GM19452 (cell line): Measurements from ENCODE around the gene ENAM.
"Not testable (repeated sequence)": the region's sequence is repeated elsewhere in the genome, so short reads cannot be mapped to it uniquely, and the experiment has no call there.

Experiments
- ATAC-seq: cut with Tn5 transposase; IDR thresholded peaks from one replicate; pipeline ENCODE4 v1.9.1; 2021; ENCODE audit not compliant: unreplicated experiment

ENAM gene

DNA sequence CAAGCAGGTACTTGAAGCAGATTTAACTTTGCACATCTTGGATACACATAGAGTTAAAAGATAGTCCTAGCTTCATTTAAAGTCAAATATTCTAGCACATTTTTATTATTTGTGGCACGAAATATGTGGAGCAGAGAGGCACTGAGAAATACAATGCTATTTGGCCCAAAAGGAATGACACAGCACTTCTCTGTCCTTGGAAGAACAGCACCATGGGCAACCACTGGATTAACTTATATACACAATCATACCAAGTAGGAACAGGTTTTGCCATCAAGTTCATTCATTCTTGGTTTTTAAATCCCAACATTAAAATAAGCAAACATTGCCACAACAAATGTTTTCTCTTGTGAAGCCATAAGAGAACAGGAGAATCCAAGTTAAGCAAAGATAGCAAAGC, 924 bp upstream of the ENAM start:
- ATAC-seq: no peak

DNA sequence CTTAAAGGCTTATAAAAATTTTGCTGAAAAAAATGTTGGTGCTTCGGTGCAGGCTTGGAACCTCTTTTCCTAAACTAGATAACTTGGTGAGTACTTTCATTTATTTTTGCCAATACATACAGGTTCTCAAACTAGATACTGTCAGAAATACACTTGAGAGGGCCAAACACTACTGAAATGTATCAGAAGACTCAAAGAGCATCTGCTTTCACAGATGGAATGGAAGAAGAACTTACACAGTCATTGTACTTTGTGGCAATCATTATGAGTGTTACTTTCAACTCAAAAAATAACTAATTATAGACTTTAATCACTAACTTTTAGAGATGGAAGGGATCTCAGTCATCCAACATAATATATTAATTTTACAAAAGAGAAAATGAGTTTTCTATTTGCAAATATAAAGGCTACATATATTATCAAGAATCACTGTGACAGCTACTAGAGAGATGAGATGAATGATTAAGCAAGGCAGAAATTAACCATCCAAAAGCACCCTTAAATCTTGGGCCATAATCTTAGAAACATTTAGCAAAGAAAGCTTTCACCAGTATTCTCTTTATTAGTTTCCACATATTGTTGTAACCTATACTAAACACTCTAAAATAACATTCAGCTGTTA, 1.0 kb downstream of the ENAM start:
- peak; percentile 68 for ATAC-seq

DNA sequence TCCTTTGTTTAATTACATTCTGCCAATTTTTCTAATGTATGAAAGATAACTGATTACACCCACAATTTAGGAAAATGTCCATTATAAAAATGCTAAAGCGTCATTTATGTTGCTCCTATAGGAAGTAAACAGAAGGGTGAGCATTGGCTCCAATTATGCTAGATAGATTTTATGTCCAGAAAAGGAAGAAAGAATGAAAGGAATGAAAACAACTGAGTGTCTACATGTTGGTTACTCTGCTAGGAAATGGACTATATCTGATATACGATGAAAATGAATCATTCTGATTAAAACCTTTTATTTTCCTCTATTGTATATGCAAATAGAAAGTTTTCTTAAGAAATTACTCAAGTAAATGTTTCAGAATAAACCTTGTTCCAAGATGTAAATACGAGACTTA, 1.6 kb downstream of the ENAM start:
- no peak for ATAC-seq

DNA sequence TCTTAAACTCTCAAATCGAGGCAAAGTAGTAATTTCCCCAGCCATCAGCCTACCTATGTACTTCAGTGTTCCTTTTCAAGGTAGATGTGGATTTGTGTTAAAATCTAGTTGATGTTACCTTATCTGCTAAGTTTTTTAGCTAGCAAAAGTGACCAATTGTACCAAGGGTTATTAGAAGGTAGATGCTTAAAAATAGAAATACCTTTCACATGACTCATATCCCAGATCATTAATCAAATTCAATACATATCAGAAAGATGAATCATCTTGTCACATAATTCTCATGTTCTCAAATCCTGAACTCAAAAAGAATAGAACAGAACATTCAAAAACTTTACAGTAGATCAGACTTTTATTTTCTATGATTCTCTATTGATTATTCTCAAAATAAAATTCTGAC, 3.5 kb downstream of the ENAM start:
- ATAC-seq: no peak

DNA sequence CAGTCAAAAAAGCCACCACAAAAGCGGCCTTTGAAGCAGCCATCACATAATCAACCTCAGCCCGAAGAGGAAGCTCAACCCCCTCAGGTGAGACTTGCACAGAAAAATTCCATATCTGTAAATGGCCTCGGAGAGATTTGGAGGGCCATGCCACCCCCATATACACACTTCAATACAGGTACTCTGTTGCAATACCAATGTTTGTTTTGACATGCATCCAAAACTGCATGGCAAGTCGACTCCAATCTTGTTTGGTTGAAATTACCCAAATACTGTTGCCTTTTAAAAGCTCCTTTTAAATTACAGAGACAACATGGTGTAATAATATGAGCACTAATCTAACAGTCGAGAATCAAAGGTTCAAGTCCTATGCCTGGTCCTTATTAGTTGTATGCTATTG, 5.9 kb downstream of the ENAM start:
- ATAC-seq: no peak

DNA sequence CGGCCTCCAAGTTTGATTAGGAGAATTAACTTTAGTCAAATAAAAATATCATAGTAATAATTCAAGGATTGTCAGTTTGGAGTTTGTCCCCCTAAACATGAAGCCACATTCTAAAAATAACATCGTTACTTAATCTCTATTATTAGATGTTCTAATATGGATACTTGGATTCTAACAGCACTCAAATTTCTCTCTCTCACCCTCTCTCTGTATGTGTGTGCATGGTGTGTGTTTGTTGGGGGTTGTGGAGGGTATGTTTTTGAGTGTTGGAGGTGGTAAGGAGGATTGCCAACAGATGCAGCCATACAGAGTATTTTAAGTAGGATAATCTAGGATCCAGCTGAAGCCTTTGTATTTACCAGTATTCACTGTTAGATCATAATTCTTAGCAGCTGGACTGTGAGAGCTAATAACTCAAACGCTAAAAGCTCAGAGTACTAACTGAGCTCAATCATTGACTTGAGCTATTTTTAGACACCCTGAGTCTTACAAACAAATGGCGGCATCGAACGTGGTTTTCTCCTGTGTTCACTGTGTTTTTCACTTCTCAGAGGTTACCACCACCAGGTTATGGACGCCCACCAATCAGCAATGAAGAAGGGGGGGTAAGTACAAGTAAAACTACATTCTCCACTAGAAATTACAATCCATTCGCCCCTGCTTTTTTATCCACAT, 8.8 kb downstream of the ENAM start:
- peak; percentile 65 for ATAC-seq

DNA sequence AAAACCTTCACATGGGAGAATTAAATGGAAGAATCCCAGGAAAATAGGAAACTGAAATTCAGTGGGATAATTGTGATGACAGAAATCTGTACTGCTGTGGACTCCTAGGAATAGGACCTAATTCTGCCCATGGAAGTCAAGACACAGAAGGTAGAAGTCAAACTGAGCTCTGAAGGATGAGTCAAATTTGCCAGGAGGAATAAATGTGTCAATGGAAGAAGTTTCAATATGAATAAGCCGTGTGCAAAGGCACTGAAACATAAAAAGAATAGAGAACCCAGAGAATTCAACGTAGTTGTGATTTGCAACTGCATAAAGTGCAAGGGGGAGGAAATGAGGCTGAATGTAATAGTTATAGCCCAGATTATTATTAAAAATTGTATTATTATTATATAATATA, 11.6 kb downstream of the ENAM start:
- ATAC-seq: no peak

DNA sequence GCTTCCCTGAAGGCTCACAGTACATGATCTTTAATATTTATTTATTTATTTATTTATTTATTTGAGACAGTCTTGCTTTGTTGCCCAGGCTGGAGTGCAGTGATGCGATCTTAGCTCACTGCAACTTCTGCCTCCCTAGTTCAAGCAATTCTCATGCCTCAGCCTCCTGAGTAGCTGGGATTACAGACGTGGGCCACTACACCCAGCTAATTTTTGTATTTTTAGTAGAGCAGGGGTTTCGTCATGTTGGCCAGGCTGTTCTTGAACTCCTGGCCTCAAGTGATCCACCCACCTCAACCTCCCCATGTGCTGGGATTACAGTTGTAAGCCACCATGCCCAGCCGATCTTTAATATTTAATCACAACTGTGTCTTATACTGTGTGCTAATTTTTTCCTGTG, 22.2 kb downstream of the ENAM start:
- ATAC-seq: not testable (repeated sequence)

DNA sequence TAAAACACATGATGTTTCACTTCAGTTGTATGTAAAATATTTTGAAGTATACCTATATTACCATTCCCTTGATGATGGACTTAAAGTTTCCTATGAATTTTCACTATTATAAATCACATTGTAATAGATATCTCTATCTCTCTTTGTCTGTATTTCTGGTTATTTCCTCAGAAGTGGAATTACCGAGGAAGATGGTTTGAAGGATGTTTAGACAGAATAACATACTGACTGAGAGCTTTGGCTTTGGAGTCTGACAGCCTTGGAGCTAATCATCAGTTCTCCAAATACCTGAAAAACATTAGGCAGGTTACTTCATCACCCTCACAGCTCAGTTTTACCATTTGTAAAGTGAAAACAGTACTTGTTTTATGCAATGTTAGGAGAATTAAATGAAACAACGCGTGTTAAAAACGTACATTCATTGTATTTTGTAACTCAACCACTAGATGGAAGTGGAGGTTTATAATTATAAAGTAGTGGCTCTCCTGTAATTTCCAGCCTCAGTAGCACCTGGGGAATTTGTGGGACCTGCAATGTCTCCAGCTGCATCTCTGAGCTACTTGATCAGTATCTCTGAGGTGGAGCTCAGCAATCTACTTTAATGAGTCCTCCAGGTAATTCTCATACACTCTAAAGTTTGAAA, 23.4 kb downstream of the ENAM start:
- ATAC-seq: no peak

DNA sequence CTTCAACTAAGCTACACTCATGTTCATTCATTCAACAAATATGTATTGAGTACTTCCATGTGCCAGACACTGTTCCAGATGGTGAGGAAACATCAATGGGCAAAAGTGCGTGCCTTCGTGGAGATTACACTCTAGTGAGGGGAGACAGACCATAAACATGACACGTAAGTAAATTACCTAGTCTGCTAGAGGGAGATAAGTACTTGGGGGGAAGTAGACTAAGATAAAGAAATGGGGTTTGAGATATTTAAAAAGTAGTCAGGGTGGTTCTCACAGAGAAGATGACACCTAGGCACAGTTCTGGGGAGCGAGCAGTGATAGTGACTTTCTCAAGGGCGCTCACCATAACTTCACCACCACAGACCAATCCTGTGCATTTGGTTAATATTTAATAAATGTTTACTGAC, 26.1 kb downstream of the ENAM start:
- ATAC-seq: no peak

DNA sequence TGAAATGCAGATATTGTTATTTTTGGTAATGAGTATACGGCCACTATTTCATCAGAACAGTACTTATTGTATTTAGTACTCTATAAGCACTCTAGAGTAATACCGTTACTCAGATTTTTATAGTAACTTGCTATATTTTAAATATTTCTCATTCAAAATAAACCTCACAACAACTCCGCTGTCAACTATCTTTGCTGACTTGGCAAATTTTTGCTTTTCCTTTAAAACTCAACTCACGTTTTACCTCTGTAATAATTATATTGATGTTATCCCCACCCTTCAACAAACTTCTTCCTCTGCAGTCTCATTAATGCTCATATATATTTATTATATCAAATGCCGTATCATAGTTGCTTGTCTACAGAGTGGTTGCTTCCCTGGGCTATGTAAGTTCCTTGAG, 28.8 kb downstream of the ENAM start:
- no peak for ATAC-seq

DNA sequence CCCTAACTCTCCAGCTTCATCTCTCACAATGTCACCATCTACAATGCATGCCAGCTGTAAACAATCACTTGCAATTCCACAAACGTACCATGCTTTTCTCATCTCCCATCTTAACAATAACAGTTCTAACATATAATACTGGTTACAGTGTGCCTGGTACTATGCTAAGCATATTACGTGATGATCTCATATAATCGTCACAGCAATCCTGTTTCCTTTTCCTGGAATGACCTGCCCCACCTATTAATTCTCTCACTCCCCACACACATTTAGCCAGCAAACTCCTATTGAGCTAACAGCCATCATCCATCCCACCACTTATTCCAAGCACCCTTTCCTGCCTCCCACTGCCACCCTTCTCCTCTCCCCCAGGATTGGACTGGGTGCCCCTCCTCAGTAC, 29.9 kb downstream of the ENAM start:
- ATAC-seq: no peak

DNA sequence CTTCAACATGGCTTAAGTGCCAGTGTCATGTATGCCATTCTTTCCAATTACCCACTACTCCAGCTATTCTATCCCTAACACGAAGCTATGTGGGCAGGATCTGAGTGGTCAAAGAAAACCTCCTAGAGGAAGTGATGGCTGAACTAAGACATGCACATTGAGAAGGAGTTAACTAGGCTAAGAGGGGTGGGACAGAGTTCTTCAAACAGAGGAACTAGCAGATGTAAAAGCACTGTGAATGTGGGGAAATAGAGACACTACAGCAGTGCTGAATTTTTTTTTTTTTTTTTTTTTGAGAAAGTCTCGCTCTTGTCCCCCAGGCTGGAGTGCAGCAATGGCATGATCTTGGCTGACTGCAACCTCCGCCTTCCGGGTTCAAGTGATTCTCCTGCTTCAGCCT, 31.6 kb downstream of the ENAM start:
- no peak for ATAC-seq

DNA sequence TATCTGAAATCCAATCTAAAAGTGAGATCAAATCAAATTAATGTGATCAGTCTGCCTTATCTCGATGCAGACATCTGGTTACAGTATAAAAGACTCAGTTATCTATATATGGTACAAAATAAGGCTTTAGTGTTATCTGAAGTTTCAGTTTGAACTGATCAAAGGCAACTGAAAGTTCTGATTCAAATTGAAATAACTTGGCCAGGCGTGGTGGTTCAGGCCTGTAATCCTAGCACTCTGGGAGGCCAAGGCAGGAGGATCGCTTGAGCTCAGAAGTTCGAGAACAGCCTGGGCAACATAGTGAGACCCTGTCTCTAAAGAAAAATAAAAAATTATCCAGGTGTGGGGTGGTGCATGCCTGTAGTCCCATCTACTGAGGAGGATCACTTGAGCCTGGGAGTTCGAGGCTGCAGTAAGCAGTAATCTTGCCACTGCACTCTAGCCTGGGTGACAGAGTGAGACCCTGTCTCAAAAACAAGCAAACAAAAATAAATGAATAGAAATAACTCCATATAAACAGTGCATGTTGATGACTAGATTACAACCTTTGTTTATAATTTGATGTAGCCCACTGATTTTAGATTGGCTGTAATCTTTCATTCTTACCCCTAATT, 32.9 kb downstream of the ENAM start:
- ATAC-seq: not testable (repeated sequence)

DNA sequence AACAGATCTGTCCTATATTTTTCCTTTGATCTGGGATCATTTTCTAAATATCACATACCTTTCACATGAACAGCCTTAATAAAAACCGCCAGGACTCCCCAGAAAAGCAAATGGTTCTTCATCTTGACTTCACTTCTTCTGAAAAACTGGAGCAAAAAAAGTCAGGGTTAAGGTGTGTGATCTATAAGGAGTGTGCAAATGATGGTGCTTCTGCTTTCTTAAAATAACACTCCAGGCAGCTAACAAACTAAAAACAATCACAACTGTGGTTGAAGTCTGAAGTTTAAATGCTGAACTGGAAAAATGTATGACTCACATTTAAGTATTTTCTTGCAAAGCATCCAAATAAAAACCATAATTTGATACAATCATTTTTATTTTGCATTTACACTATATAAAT, 37.8 kb downstream of the ENAM start, which contains the start of gene JCHAIN:
Gene JCHAIN, minus strand, starts transcription at position 140 of the 400 bp plus-strand sequence. Its CDS starts 18 bp downstream, at position 122.
- ATAC-seq: no peak

DNA sequence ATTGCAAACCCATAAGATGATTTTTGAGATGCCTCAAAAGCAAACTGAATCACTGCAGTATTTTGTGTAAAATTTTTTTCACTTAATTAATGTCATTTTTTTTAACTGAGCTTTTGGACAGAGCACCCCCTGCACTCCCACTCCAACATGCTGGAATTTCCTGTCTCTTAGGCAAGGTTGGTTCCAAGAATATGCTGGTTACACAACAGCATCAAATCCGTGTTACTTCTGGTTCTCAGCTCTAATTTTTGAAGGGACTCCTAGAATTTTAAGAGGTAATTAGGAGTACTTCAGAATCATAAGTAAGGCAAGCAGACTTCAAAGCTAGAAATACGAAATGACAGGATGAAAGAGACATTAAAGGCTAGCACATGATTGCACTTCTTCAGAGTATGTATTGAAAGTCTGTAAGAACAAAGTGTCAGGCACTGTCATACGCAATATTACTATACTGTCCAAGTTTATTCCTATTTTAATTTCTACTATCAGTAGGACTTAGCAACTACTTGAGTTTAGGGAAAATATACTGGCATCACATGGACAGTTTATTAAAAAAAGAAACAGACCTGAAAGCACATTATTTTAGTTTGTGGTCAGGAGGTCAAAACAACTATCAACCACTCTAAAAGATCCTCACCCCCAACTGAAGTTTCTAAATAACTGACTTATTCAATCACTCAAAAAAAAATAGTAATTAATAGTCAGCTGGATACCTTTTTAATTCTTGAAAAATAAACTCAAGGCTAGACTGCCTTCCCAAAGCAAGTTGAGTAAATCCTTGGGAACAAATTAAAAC, 39.4 kb downstream of the ENAM start:
- peak; percentile 45 for ATAC-seq

DNA sequence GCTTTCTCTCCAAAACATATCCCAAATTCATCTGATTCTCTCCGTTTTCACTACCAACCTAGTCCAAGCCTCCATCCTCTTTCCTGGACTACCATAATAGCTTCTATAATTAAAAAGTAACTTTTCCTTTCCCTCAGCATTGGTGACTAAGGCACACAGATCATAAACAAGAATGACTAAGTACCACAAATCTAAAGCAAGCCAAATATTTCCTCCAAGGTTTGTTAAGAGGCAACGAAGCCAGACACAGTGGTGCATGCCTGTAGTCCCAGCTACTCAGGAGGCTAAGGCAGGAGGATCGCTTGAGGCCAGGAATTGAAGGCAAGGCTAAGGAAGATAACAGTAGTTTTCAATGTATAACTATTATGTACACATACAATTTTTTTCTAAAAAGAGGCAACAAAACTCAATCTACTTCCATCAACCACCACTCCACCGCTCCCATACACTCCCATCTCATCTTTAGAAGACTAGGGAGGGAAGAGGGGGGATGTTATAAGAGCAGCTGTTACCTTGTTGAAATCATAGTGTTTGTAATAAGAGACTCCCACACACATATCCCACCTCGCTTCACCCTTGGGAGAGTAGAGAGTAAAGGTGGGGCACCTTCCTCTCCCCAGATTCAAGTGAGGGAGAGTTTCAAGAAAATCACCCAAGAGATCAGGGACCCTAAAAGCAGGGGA, 41.9 kb downstream of the ENAM start:
- no peak for ATAC-seq

DNA sequence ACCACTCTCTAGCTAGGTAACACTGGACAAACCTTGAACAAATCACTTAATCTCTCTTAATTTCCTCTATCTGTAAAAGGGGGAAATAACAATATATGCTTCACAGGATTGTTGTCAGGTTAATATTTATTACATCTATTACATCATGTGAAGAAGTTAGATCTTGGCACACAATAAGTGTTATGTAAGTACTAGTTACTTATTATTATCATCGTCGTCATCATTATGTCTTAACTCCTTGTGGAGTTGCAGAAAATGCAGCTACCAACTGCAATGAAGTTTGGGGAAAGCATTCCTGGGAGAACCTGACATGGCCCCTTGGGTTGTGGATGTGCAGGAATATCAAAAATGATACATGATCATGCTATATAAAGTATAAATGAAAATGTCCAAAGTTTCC, 42.5 kb downstream of the ENAM start:
- no peak for ATAC-seq

DNA sequence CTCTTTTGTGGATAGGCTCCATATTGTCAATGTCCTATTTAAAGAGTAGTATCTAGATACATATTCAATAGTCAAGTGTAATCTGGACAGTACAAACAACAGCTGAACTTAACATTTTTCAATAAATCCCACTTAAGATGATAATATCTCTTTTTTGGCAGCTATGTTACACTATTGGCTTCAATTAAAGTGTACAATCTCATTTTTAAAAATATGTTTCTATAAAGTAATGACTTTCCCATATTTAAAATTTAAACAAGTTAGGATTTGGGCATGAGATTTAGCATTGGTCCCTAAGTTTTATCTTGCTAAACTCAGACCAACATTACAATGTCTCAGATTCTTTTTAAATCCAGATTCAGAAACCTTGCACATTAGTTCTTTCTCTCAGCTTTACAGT, 45.6 kb downstream of the ENAM start:
- ATAC-seq: no peak

DNA sequence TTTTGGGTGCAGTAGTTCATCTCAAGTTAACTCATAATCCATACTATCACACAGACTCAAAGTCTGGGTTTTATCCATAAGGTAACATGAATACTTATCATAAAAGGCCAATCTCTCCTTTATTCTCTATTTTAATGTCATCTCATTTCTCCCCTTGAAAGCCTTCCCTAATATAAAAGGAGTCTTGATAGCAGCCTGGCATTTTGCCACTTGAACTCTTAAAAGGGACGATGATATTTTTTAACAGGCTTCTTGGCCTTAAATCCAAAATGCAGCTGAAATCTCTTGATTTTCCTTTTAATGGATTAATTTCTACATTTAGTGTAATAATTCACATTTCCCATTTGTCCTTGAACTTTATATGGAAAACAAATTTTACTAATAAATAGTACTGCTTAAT, 46.2 kb downstream of the ENAM start:
- ATAC-seq: no peak
